HG03135 (cell line): ENCODE measurements around the gene BBS2.

Source experiments
- ATAC-seq: cut with Tn5 transposase; IDR thresholded peaks from one replicate; pipeline ENCODE4 v1.9.1; 2021; ENCODE audit warnings: mild to moderate bottlenecking, moderate library complexity; ENCODE audit not compliant: unreplicated experiment

The BBS2 gene

DNA sequence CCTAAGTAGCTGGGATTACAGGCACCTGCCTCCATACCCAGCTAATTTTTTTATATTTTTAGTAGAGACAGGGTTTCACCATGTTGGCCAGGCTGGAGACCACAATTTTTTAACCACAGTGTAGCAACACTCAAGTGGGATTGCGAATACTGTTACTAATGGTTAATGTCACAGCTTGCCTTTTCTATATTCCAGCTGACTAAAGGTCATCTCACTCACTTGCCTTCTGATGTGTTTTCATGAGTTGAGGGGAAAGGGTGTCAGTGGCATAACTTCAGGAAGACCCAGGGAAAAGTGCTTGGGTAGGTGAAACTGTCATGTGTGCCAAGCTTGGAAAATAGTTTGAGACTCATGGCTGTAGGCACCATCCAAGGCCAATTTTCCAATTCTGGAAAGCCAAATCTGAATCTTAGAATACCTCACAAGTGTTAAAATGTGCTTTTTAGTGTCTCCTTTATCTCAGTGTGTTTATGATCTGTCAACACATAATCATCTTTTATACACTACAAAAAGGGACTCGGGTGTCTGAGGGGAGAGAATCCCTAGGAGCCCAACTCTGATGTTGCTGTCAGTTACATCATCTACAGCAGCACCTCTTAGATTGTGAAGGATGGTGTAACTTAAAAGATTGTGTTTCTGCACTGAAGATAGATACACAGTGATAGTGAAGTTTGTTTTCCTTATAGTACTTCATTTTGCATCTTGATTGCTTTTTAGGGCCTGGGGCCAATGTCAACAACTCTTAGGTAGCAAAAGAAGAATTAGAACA lies 41.4 kb downstream of the BBS2 start:
- no peak for ATAC-seq

DNA sequence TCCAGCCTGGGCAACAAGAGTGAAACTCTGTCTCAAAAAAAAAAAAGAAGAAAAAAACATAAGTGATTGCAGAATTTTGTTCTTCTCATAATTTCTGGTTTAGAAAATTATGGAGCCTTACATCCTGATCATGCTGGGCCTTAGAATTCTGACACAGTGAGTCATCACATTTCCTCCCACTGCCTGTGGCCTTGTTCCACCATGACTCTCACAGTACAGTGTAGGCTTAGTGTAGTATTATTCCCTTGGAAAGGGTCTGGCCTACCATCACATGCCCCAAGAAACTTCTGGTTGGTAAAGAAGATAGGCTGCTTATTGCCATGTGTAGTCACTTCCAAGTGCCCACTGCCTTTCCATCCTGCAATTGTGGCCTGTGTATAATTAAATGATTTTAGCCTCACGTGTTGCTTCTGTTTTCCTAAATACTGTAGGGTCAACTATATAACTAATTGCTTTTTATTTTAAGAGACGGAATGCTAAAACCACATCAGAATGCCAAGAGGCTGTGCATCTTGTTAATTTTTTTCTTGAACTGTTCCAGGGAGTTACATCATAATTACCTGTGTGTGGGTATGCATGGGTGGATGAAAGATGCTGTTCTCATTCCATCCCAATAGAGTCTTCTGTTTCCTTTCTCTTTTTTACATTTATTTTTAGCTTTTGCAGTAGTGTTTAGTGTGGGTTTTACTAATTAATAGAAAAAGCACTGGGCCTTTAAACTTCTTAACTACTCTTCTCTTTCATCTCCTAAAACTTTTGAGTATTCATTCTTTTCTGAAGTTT lies 42.5 kb downstream of the BBS2 start:
- no peak for ATAC-seq

DNA sequence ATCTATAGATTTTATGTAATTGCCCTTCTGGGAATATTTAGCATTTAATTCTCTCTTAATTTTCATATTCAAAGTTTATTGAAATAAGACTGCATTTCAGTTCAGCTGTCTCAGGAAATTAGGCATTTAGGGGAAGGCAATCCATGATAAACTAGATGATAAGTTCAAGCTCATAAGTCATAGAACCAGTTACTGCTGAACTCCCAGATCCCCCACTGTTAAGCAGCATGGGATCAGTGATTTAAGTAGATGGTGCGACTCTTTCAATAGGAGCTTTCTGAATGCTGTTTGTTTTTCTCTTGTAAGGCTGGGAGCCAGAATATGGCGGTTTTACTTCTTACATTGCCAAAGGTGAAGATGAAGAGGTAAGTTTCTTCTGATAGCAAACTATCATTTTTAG lies 44.6 kb downstream of the BBS2 start:
- ATAC-seq: no peak

- no peak for ATAC-seq
These were observed 49.2 kb downstream of the BBS2 start for GRCh38 chr16:56470666-56471065.

DNA sequence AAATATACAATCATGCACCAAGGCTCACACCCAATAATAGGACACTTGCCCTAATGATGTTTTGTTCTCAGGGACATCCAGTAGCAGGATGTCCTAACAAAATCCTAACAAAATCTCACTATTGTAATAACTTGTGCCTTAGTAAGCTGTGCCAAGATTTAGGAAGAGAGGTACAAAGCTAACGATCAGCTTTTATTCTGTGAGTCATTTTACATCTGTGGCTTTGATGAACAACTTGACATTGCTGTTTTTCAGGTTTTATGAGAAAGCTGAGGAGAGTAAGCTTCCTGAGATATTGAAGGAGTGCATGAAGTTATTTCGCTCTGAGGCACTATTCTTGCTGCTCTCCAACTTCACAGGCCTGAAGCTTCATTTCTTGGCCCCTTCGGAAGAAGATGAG lies 49.6 kb downstream of the BBS2 start:
- ATAC-seq: no peak

GRCh38 chr16:56469748-56470147 lies 50.1 kb downstream of the BBS2 start:
- ATAC-seq: no peak

GRCh38 chr16:56468800-56469199 lies 51.0 kb downstream of the BBS2 start:
- no peak for ATAC-seq

- no peak for ATAC-seq
These were observed 53.5 kb downstream of the BBS2 start for GRCh38 chr16:56466344-56466743.

DNA sequence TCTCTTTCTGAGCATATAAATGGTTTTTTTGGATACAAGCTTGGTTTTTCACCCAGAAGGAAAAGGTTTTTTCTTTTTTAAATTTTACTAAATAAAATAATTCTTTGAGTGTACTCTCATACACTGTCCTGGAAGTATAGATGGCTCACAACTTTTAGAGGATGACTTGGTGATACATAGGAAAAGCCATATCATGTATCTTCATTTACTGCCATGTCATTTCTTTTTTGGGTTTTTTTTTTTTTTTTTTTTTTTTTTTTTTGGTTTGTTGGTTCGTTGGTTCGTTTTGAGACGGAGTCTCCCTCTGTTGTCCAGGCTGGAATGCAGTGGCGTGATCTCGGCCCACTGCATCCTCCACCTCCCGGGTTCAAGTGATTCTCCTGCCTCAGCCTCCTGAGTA lies 56.7 kb downstream of the BBS2 start:
- ATAC-seq: no peak

- ATAC-seq: no peak
These were observed 57.6 kb downstream of the BBS2 start for GRCh38 chr16:56462064-56462796.

DNA sequence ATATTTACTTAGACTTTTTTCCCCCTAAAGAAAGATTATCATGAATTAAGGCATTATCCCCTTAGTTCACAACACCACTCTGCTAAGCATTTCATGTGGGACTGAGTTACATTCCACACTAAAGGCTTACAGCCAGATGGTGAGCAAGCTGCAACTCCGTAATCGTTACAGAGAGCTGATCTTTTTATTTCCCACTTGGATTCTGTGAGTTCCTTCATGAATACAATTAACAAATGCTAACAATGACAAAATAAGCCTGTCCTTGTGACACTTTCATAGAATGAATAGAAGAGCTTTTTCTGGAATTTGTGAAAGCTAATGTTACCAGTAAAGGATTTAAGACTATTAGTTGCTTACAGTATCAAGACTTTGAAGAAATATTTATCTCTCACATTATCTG lies 59.7 kb downstream of the BBS2 start:
- no peak for ATAC-seq

- no peak for ATAC-seq
These were observed 61.8 kb downstream of the BBS2 start for GRCh38 chr16:56457927-56458470.

- peak; percentile 39 for ATAC-seq
These were observed 67.8 kb downstream of the BBS2 start for GRCh38 chr16:56451753-56452689.

- peak; percentile 96 for ATAC-seq
These were observed 68.7 kb downstream of the BBS2 start, which contains the start of the genes NUDT21 and OGFOD1 for GRCh38 chr16:56450986-56451752. TSS of gene NUDT21 (minus strand) at chr16:56451332. CDS start at chr16:56451202, 130 bp downstream. TSS of gene OGFOD1 (plus strand) at chr16:56451554. CDS start at chr16:56451613, 59 bp downstream.

DNA sequence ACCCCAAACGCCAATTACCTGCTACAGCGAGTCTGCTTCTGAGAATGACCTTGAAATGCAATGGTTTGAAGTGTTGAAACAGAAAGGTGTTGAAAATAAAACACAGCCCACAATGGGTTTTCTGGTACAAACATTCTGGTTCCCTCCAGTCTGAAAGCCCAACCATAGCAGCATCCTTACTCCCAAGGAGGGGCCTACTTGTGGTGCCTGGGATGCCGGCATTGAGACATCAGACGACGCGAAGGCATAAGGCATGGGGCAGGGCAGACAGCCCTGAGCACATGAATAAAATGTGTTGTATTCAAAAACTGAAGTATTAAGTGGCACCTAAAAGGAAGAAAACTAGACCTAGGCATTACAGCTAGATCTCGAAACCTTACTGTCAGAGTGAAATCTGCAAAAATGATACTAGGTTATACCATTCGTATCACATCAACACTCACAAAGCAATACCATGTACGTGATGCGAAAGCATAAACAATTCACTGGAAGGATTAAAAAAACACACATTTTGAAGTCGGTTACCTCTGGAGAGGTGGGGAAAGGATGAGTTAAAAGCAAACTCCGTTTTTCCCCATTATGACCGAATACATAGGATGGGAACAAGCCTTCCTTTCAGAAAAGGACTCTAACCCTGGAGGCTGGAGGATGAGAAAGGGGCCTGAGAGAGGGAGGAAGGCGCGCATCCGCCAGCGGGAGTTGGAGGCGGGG lies 69.4 kb downstream of the BBS2 start:
- no peak for ATAC-seq

DNA sequence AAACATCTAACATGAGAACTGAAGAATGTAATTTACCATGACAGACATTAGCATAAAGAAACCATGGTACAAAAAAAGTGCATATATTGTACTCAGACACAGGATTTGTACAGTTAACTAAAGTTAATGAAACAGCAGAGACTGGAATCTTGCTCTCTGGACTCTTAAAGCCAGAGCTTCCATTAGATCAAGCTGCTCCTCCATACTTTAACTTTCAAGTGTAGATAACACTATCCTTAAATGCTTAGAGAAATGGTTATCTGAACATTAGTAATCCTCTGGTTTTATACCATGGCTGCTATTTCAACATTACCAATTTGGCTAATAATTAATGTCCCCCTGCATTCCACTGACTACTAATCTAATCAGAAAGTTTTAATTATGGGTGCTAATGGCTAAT lies 71.8 kb downstream of the BBS2 start:
- no peak for ATAC-seq

DNA sequence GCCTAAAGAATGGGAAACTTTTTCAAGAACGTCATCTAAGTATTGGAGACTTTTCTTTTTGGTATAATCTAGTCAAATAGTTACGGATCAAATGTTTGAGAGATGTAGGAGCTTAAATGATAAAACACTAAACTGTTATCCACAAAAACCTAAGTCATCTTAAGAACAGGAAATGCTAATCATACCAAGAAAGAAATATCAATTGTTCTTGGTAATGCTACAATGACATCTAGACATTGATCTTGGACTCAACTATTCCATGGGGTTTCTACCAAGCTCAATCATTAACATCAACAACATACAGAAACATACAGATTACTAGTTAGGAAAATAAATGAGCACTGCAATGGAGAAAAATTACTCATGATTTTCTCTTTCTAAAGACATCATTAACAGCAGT lies 72.5 kb downstream of the BBS2 start:
- ATAC-seq: no peak

GRCh38 chr16:56438038-56438437 lies 81.8 kb downstream of the BBS2 start:
- no peak for ATAC-seq

GRCh38 chr16:56436258-56436657 lies 83.6 kb downstream of the BBS2 start:
- ATAC-seq: no peak
